HEK293 (cell line): ENCODE results near the gene DNAJC17.
A peak's percentile ranks its signal among the peaks of the same experiment; 100 is the strongest.

Experiments
- CTCF ChIA-PET: fragments of 350-600 bp; formaldehyde crosslinking; extraction: SDS; loops from one replicate; lab custom pipeline; 2021; ENCODE audit warnings: antibody characterized with exemption; lab: Yijun Ruan, JAX
- POLR2A ChIA-PET: fragments of 300-600 bp; formaldehyde crosslinking; extraction: SDS; loops from one replicate; lab custom pipeline; 2020; ENCODE audit warnings: antibody characterized with exemption, inconsistent platforms; lab: Yijun Ruan, JAX
- H3K27ac ChIP-seq: fragments of 200-500 bp; sonication (Bioruptor generic); 2 replicates; pipeline ENCODE4 v1.5.1; 2014; ENCODE audit warnings: low read depth, low read length, control low read depth, inconsistent platforms; ENCODE audit errors: extremely low read depth
- H3K36me3 ChIP-seq, 2 experiments: fragments of 200-500 bp in 1 of 2; sonication (Bioruptor generic) in 1 of 2; 1 replicate in 1 of 2; 2 replicates in 1 of 2; pipeline ENCODE4 v1.5.1; 2014 to 2017; ENCODE audit warnings: inconsistent platforms in 2 of 2, low read length in 2 of 2; ENCODE audit not compliant: control insufficient read depth in 2 of 2, insufficient read depth in 1 of 2
- H3K4me1 ChIP-seq: fragments of 200-500 bp; sonication (Bioruptor generic); 2 replicates; pipeline ENCODE4 v1.5.1; 2014; ENCODE audit warnings: mild to moderate bottlenecking, low read length, inconsistent platforms; ENCODE audit not compliant: control insufficient read depth, insufficient read depth
- H3K4me3 ChIP-seq: 2 replicates; pipeline ENCODE4 v1.5.1; 2011; ENCODE audit warnings: low read depth, mild to moderate bottlenecking, control low read depth, low read length, moderate library complexity
- H3K9me3 ChIP-seq: fragments of 200-500 bp; sonication (Bioruptor generic); 2 replicates; pipeline ENCODE4 v1.5.1; 2014; ENCODE audit warnings: low read depth, low read length, inconsistent platforms; ENCODE audit not compliant: control insufficient read depth, insufficient read depth
- EGR2 ChIP-seq: fragments of 450-650 bp; formaldehyde crosslinking; IDR thresholded peaks from 2 replicates; pipeline ENCODE4 v1.5.1; 2016; ENCODE audit warnings: low read depth, missing biosample characterization, missing genetic modification characterization
- MEIS1 ChIP-seq: sonication (generic); formaldehyde crosslinking; IDR thresholded peaks from 2 replicates; pipeline ENCODE4 v1.8.1; 2022; ENCODE audit warnings: missing genetic modification reagents, mild to moderate bottlenecking, borderline replicate concordance
- PRDM2 ChIP-seq: fragments of 450-650 bp; formaldehyde crosslinking; IDR thresholded peaks from 2 replicates; pipeline ENCODE4 v1.5.1; 2016; ENCODE audit warnings: missing biosample characterization, missing genetic modification characterization, borderline replicate concordance
- SP7 ChIP-seq: fragments of 450-650 bp; formaldehyde crosslinking; IDR thresholded peaks from 2 replicates; pipeline ENCODE4 v1.5.1; 2016; ENCODE audit warnings: missing biosample characterization, missing genetic modification characterization
- ZBTB11 ChIP-seq: fragments of 450-650 bp; formaldehyde crosslinking; conservative IDR thresholded peaks from 2 replicates; pipeline ENCODE4 v1.5.1; 2016; ENCODE audit warnings: low read depth, missing biosample characterization, missing genetic modification characterization
- ZBTB44 ChIP-seq: fragments of 450-650 bp; IDR thresholded peaks from 2 replicates; pipeline ENCODE4 v1.5.1; 2018; ENCODE audit warnings: missing biosample characterization, mild to moderate bottlenecking, missing genetic modification characterization
- ZNF114 ChIP-seq: fragments of 450-650 bp; formaldehyde crosslinking; IDR thresholded peaks from 2 replicates; pipeline ENCODE4 v1.5.0; 2017; ENCODE audit warnings: missing biosample characterization, missing genetic modification characterization
- ZNF138 ChIP-seq: fragments of 450-650 bp; formaldehyde crosslinking; IDR thresholded peaks from 2 replicates; pipeline ENCODE4 v1.5.1; 2016; ENCODE audit warnings: missing biosample characterization, missing genetic modification characterization, borderline replicate concordance
- ZNF148 ChIP-seq: fragments of 450-650 bp; formaldehyde crosslinking; IDR thresholded peaks from 2 replicates; pipeline ENCODE4 v1.5.0; 2017; ENCODE audit warnings: missing biosample characterization, missing genetic modification characterization, borderline replicate concordance
- ZNF18 ChIP-seq: fragments of 450-650 bp; formaldehyde crosslinking; IDR thresholded peaks from 2 replicates; pipeline ENCODE4 v1.5.1; 2016; ENCODE audit warnings: missing biosample characterization, missing genetic modification characterization
- ZNF239 ChIP-seq: fragments of 450-650 bp; formaldehyde crosslinking; IDR thresholded peaks from 2 replicates; pipeline ENCODE4 v1.5.1; 2016; ENCODE audit warnings: missing biosample characterization, missing genetic modification characterization
- ZNF266 ChIP-seq: fragments of 450-650 bp; formaldehyde crosslinking; IDR thresholded peaks from 2 replicates; pipeline ENCODE4 v1.5.1; 2016; ENCODE audit warnings: missing biosample characterization, missing genetic modification characterization, low read depth
- ZNF366 ChIP-seq: fragments of 450-650 bp; formaldehyde crosslinking; conservative IDR thresholded peaks from 2 replicates; pipeline ENCODE4 v1.5.1; 2016; ENCODE audit warnings: missing biosample characterization, missing genetic modification characterization
- ZNF423 ChIP-seq: fragments of 450-650 bp; formaldehyde crosslinking; IDR thresholded peaks from 2 replicates; pipeline ENCODE4 v1.5.1; 2016; ENCODE audit warnings: missing biosample characterization, missing genetic modification characterization
- ZNF433 ChIP-seq: fragments of 450-650 bp; formaldehyde crosslinking; IDR thresholded peaks from 2 replicates; pipeline ENCODE4 v1.5.1; 2016; ENCODE audit warnings: missing biosample characterization, missing genetic modification characterization, low read depth
- ZNF549 ChIP-seq: fragments of 450-650 bp; IDR thresholded peaks from 2 replicates; pipeline ENCODE4 v1.5.1; 2018; ENCODE audit warnings: missing biosample characterization, missing genetic modification characterization, mild to moderate bottlenecking, inconsistent platforms, moderate library complexity
- ZNF692 ChIP-seq: fragments of 450-650 bp; formaldehyde crosslinking; IDR thresholded peaks from 2 replicates; pipeline ENCODE4 v1.5.1; 2016; ENCODE audit warnings: missing biosample characterization, missing genetic modification characterization

Gene DNAJC17

GRCh38 chr15:40768521-40769273 lies 38.6 kb downstream of the DNAJC17 start (continued):
- TF ChIP-seq ZNF423 = 0 out of 2 replicates have a peak, but pooled peaks have one; percentile 70
- TF ChIP-seq ZBTB11 (tag by site-specific recombination) = peak; percentile 49; the same call in 1 of the 2 replicates
- peak; percentile 99 for TF ChIP-seq ZNF239
- peak; percentile 45; the same call in 1 of the 2 replicates for TF ChIP-seq ZNF692 (tag by site-specific recombination)
- TF ChIP-seq ZNF138 (tag by site-specific recombination) = no peak
- no peak for TF ChIP-seq ZNF148 (tag by site-specific recombination)
- peak; percentile 63 for TF ChIP-seq ZNF18 (tag by site-specific recombination)
- no peak for TF ChIP-seq ZNF114 (tag by site-specific recombination)
- 0 out of 2 replicates have a peak, but pooled peaks have one; percentile 18 for TF ChIP-seq SP7 (tag by site-specific recombination)
- no peak for TF ChIP-seq ZNF366

- Histone ChIP-seq H3K27ac (peak overlapping the region; percentile 11; the same call in 1 of the 2 replicates), H3K9me3 (no peaks in the 10 kb centered on the region), H3K4me3 (no peak overlapping the region), H3K4me1 (peaks cover 28% of the 10 kb centered on the region), H3K36me3 (peaks cover 0 to 13% of the 10 kb centered on the region in 2 experiments; a peak in 1 of 3 replicates)
- ChIA-PET POLR2A (no interaction called here), CTCF (interaction anchor here (0.7 to 3.7 kb wide), 2 partner anchors 15 to 28 kb away, joined by 3 to 18 read pairs; no protein-coding TSS in a partner anchor)
- TF ChIP-seq ZNF549 (tag by site-specific recombination) = no peak
- TF ChIP-seq ZNF433 (tag by site-specific recombination) = no peak
- no peak for TF ChIP-seq MEIS1 (CRISPR knock-in tag)
- TF ChIP-seq ZBTB44 (tag by site-specific recombination) = no peak
- TF ChIP-seq ZNF266 (tag by site-specific recombination) = no peak
- no peak for TF ChIP-seq PRDM2 (tag by site-specific recombination)
- no peak for TF ChIP-seq EGR2 (tag by site-specific recombination)
Observed at GRCh38 chr15:40767838-40768500, 39.3 kb downstream of the DNAJC17 start.
